Astrocyte of the spinal cord (primary cell): ENCODE measurements around the gene NVL.
"Not testable (repeated sequence)": the region's sequence is repeated elsewhere in the genome, so short reads cannot be mapped to it uniquely, and the experiment has no call there.

Source experiments
- DNase-seq: peaks from one replicate; pipeline ENCODE4 v3.0.0; 2011; ENCODE audit warnings: low read depth, low spot score
- H3K4me3 ChIP-seq: 2 replicates; pipeline ENCODE4 v1.5.1; 2011; ENCODE audit warnings: low read depth, mild to moderate bottlenecking, low read length, moderate library complexity
- CTCF ChIP-seq: IDR thresholded peaks from 2 replicates; pipeline ENCODE4 v1.5.1; 2012; ENCODE audit warnings: low read depth, mild to moderate bottlenecking, low read length, inconsistent platforms
- in situ Hi-C: cut with HindIII; loops from 2 replicates; pipeline ENCODE4 v1.10.0; 2017; ENCODE audit warnings: low sequenced_read_pairs

Gene NVL

GRCh38 chr1:224359207-224359606 is 29.2 kb upstream of the NVL start:
- TF ChIP-seq CTCF, result no peak
- no peak overlapping the region for H3K4me3 ChIP-seq
- DNase-seq, result no peak
- in situ Hi-C loops, result no loop called here

- TF ChIP-seq CTCF, result no peak
- H3K4me3 ChIP-seq, result peak overlapping the region; percentile 76
- in situ Hi-C loops, result no loop called here
- no peak for DNase-seq
Observed at GRCh38 chr1:224358237-224358636, 28.3 kb upstream of the NVL start.

GRCh38 chr1:224357626-224358124 is 27.7 kb upstream of the NVL start:
- no peak for TF ChIP-seq CTCF
- in situ Hi-C loops, result no loop called here
- DNase-seq, result no peak
- peak overlapping the region; percentile 76 for H3K4me3 ChIP-seq

- no peak for TF ChIP-seq CTCF
- peak within 1 kb of the TSS; percentile 76 for H3K4me3 ChIP-seq
- peak; percentile 96 for DNase-seq
- in situ Hi-C loops, result no loop called here
Observed at GRCh38 chr1:224356685-224357625, 27.0 kb upstream of the NVL start, which contains the start of gene CNIH4. Gene CNIH4 (plus strand): TSS chr1:224356879. CDS start chr1:224356925, 46 bp downstream.

- in situ Hi-C loops, result no loop called here
- no peak for DNase-seq
- TF ChIP-seq CTCF, result no peak
- no peak overlapping the region for H3K4me3 ChIP-seq
Observed at GRCh38 chr1:224353975-224354925, 24.3 kb upstream of the NVL start.

- in situ Hi-C loops, H3K4me3 ChIP-seq, DNase-seq: not testable (repeated sequence)
Observed at GRCh38 chr1:224352436-224353085, 22.6 kb upstream of the NVL start.

GRCh38 chr1:224349716-224350115 is 19.7 kb upstream of the NVL start:
- H3K4me3 ChIP-seq, in situ Hi-C loops, DNase-seq: not testable (repeated sequence)
